HL-60 (cell line): ENCODE measurements around the gene ZNF8.

ENCODE experiments used
- DNase-seq, 2 experiments: peaks; one replicate each; pipeline ENCODE4 v3.0.0-alpha.2; 2010 to 2020; ENCODE audit warnings: low read depth in 1 of 2, low spot score in 1 of 2
- H3K27ac ChIP-seq: fragments of 250-450 bp; sonication (Bioruptor Pico); replicated peaks from 2 replicates; pipeline ENCODE4 v1.5.1; 2020; ENCODE audit warnings: mild to moderate bottlenecking, moderate library complexity
- H3K27me3 ChIP-seq: fragments of 250-450 bp; sonication (Bioruptor Pico); 2 replicates; pipeline ENCODE4 v1.5.1; 2021; ENCODE audit warnings: mild to moderate bottlenecking, moderate library complexity; ENCODE audit not compliant: insufficient read depth, poor library complexity, severe bottlenecking
- H3K4me3 ChIP-seq: replicated peaks from 2 replicates; pipeline ENCODE4 v1.5.1; 2011; ENCODE audit warnings: mild to moderate bottlenecking, control low read depth, low read length; ENCODE audit not compliant: insufficient read depth
- GABPA ChIP-seq: IDR thresholded peaks from 2 replicates; pipeline ENCODE4 v1.6.1; 2012; ENCODE audit warnings: low read depth
- POLR2AphosphoS5 ChIP-seq: IDR thresholded peaks from 2 replicates; pipeline ENCODE4 v1.6.1; 2012; ENCODE audit warnings: low read depth
- SPI1 ChIP-seq: IDR thresholded peaks from 2 replicates; pipeline ENCODE4 v1.6.1; 2012; ENCODE audit warnings: low read depth, mild to moderate bottlenecking, borderline replicate concordance
- TF ChIP-seq, protein P1 (sequence below): IDR thresholded peaks from one replicate; pipeline ENCODE4 v1.5.1; 2011; ENCODE audit warnings: low read length, control low read depth, inconsistent platforms; ENCODE audit not compliant: insufficient read depth
- TF ChIP-seq, protein P2 (sequence below): IDR thresholded peaks from 2 replicates; pipeline ENCODE4 v1.6.1; 2012; ENCODE audit warnings: low read depth; ENCODE audit not compliant: insufficient replicate concordance

ZNF8 gene

DNA sequence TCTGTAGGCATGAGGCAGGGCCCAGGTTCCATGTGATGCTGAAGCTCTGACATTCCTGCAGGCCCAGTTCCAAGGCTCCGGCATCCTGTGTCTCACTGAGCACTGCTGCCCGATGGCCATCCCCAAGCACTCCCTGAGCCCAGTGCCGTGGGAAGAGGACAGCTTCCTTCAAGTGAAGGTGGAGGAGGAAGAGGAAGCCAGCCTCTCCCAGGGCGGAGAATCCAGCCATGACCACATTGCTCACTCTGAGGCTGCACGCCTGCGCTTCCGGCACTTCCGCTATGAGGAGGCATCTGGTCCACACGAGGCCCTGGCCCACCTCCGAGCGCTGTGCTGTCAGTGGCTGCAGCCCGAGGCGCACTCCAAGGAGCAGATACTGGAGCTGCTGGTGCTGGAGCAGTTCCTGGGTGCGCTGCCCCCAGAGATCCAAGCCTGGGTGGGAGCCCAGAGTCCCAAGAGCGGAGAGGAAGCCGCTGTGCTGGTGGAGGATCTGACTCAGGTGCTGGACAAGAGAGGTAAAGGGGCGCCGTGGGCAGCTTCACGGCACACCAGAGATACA lies 56.0 kb downstream of the ZNF8 start:
- TF ChIP-seq, protein P1, sequence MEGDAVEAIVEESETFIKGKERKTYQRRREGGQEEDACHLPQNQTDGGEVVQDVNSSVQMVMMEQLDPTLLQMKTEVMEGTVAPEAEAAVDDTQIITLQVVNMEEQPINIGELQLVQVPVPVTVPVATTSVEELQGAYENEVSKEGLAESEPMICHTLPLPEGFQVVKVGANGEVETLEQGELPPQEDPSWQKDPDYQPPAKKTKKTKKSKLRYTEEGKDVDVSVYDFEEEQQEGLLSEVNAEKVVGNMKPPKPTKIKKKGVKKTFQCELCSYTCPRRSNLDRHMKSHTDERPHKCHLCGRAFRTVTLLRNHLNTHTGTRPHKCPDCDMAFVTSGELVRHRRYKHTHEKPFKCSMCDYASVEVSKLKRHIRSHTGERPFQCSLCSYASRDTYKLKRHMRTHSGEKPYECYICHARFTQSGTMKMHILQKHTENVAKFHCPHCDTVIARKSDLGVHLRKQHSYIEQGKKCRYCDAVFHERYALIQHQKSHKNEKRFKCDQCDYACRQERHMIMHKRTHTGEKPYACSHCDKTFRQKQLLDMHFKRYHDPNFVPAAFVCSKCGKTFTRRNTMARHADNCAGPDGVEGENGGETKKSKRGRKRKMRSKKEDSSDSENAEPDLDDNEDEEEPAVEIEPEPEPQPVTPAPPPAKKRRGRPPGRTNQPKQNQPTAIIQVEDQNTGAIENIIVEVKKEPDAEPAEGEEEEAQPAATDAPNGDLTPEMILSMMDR, result no peak
- TF ChIP-seq, protein P2, sequence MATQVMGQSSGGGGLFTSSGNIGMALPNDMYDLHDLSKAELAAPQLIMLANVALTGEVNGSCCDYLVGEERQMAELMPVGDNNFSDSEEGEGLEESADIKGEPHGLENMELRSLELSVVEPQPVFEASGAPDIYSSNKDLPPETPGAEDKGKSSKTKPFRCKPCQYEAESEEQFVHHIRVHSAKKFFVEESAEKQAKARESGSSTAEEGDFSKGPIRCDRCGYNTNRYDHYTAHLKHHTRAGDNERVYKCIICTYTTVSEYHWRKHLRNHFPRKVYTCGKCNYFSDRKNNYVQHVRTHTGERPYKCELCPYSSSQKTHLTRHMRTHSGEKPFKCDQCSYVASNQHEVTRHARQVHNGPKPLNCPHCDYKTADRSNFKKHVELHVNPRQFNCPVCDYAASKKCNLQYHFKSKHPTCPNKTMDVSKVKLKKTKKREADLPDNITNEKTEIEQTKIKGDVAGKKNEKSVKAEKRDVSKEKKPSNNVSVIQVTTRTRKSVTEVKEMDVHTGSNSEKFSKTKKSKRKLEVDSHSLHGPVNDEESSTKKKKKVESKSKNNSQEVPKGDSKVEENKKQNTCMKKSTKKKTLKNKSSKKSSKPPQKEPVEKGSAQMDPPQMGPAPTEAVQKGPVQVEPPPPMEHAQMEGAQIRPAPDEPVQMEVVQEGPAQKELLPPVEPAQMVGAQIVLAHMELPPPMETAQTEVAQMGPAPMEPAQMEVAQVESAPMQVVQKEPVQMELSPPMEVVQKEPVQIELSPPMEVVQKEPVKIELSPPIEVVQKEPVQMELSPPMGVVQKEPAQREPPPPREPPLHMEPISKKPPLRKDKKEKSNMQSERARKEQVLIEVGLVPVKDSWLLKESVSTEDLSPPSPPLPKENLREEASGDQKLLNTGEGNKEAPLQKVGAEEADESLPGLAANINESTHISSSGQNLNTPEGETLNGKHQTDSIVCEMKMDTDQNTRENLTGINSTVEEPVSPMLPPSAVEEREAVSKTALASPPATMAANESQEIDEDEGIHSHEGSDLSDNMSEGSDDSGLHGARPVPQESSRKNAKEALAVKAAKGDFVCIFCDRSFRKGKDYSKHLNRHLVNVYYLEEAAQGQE, result no peak
- TF ChIP-seq POLR2AphosphoS5 (no peak), GABPA (no peak), SPI1 (no peak)
- no peak for DNase-seq
- no peaks in the 10 kb centered on the region for H3K27me3 ChIP-seq
- H3K27ac ChIP-seq, result no peak overlapping the region
- H3K4me3 ChIP-seq, result no peak overlapping the region

DNA sequence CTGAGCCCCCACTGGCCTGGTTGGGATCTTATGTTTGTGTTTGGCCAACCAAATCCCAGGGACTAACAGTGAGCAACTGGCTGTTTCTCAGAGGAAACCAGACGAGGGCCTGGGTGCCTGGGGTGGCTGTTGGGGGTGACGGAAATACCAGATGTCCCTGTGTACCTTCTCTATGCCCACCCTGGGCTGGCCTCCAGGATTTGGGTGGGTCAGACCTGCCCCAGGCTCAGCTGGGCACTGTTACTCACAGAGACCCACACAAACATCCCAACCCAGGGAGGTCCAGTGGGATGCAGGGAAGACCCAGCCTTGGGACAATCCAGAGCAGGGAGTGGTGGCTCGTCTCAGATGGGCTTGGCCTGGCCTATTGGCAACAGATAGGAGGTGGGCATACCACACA lies 56.9 kb downstream of the ZNF8 start:
- TF ChIP-seq, protein P1, result no peak
- no peak for TF ChIP-seq SPI1
- no peak for TF ChIP-seq POLR2AphosphoS5
- no peak for TF ChIP-seq GABPA
- TF ChIP-seq, protein P2, result no peak

DNA sequence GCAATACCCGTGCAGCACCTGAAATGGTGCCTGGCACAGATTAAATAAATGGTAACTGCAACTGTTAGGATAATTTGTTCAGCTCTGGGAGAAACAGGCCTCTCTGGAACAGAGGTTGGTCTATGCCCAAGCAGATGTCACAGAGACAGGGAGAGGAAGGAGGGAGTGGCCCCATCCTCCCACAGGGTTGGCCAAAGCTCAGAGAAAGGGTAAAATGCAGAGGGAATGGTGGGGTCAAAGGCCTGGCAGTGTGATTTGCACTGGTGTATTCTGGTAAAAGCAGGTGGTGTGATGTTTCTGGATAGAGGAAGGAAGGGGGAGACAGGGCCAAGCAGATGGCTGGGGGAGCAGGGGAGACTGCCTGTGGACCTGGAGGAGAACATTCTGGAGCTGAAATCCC lies 57.5 kb downstream of the ZNF8 start:
- Histone ChIP-seq H3K27me3 (no peaks in the 10 kb centered on the region), H3K4me3 (no peak overlapping the region), H3K27ac (no peak overlapping the region)
- DNase-seq, result no peak
- TF ChIP-seq GABPA, result no peak
- TF ChIP-seq, protein P2, result no peak
- TF ChIP-seq, protein P1, result no peak
- TF ChIP-seq SPI1, result no peak
- TF ChIP-seq POLR2AphosphoS5, result no peak

More for the DNA sequence above, 56.9 kb downstream of the ZNF8 start:
- no peak for DNase-seq
- no peak overlapping the region for H3K4me3 ChIP-seq
- H3K27me3 ChIP-seq, result no peaks in the 10 kb centered on the region
- no peak overlapping the region for H3K27ac ChIP-seq
